Astrocyte (in vitro differentiated cells and primary cell): ENCODE measurements around the gene PACS2. TPM values are rescaled to one million over a fixed set of nuclear protein-coding genes. Genes with fewer than 3 reads are reported as not detected.

Experiments used
- DNase-seq: peaks from one replicate; pipeline ENCODE4 v3.0.0-alpha.2; 2010; ENCODE audit warnings: low read depth
- FAIRE-seq: peaks from 2 replicates; lab custom pipeline; 2011; peaks lifted over from hg19 to GRCh38; lab: Jason Lieb, UNC
- H2AFZ ChIP-seq: 2 replicates; pipeline ENCODE4 v1.6.0; 2012; ENCODE audit warnings: low read depth, low read length, inconsistent platforms
- H3K27ac ChIP-seq: 2 replicates; pipeline ENCODE4 v1.5.1; 2011; ENCODE audit warnings: low read depth, low read length, inconsistent platforms
- H3K27me3 ChIP-seq: 2 replicates; pipeline ENCODE4 v1.6.0; 2011; ENCODE audit warnings: low read length, inconsistent platforms; ENCODE audit not compliant: insufficient read depth
- H3K36me3 ChIP-seq: 2 replicates; pipeline ENCODE4 v1.5.1; 2011; ENCODE audit warnings: low read length, inconsistent platforms; ENCODE audit not compliant: insufficient read depth
- H3K4me1 ChIP-seq: 2 replicates; pipeline ENCODE4 v1.5.1; 2011; ENCODE audit warnings: low read length, inconsistent platforms; ENCODE audit not compliant: insufficient read depth
- H3K4me2 ChIP-seq: 2 replicates; pipeline ENCODE4 v1.6.0; 2012; ENCODE audit warnings: low read length, inconsistent platforms
- H3K4me3 ChIP-seq: 2 replicates; pipeline ENCODE4 v1.5.1; 2011; ENCODE audit warnings: low read depth, mild to moderate bottlenecking, low read length, inconsistent platforms; ENCODE audit not compliant: insufficient read depth
- H3K79me2 ChIP-seq: 2 replicates; pipeline ENCODE4 v1.6.0; 2012; ENCODE audit warnings: mild to moderate bottlenecking, low read length, inconsistent platforms; ENCODE audit not compliant: insufficient read depth
- H3K9ac ChIP-seq: 2 replicates; pipeline ENCODE4 v1.6.0; 2012; ENCODE audit warnings: mild to moderate bottlenecking, low read length, inconsistent platforms
- H3K9me3 ChIP-seq: 2 replicates; pipeline ENCODE4 v1.5.1; 2012; ENCODE audit warnings: low read depth, mild to moderate bottlenecking, low read length, inconsistent platforms; ENCODE audit not compliant: insufficient read depth
- H4K20me1 ChIP-seq: 2 replicates; pipeline ENCODE4 v1.6.0; 2012; ENCODE audit warnings: low read length, inconsistent platforms; ENCODE audit not compliant: insufficient read depth
- H3K27ac Mint-ChIP-seq: one replicate; pipeline ENCODE4 v1.8.0; 2021; ENCODE audit warnings: mild to moderate bottlenecking, mixed read lengths; ENCODE audit not compliant: unreplicated experiment
- H3K27me3 Mint-ChIP-seq: one replicate; pipeline ENCODE4 v1.8.0; 2021; ENCODE audit warnings: low read depth, mixed read lengths; ENCODE audit not compliant: unreplicated experiment
- H3K36me3 Mint-ChIP-seq: one replicate; pipeline ENCODE4 v1.8.0; 2021; ENCODE audit warnings: low read depth, mixed read lengths; ENCODE audit not compliant: unreplicated experiment
- H3K4me1 Mint-ChIP-seq: one replicate; pipeline ENCODE4 v1.8.0; 2021; ENCODE audit warnings: low read depth, mixed read lengths; ENCODE audit not compliant: unreplicated experiment
- H3K4me3 Mint-ChIP-seq: one replicate; pipeline ENCODE4 v1.8.0; 2021; ENCODE audit warnings: mild to moderate bottlenecking, moderate library complexity, mixed read lengths; ENCODE audit not compliant: unreplicated experiment
- H3K9me3 Mint-ChIP-seq: one replicate; pipeline ENCODE4 v1.8.0; 2021; ENCODE audit warnings: mild to moderate bottlenecking, mixed read lengths; ENCODE audit not compliant: unreplicated experiment
- EZH2 ChIP-seq: IDR thresholded peaks from 2 replicates; pipeline ENCODE4 v1.6.1; 2012; ENCODE audit warnings: mild to moderate bottlenecking, low read length, inconsistent platforms; ENCODE audit not compliant: insufficient read depth
- total RNA-seq: library from RNA; stranded (reverse); gene quantifications from 2 replicates; pipeline ENCODE4 v1.2.1, GENCODE V29; 2021
- TF ChIP-seq, protein P1 (sequence below): IDR thresholded peaks from 2 replicates; pipeline ENCODE4 v1.5.1; 2011; ENCODE audit warnings: low read depth, mild to moderate bottlenecking, inconsistent platforms, low read length, moderate library complexity; ENCODE audit not compliant: insufficient read depth

PACS2 gene
- total RNA-seq, 1 donor from 2014 or later: 51.0 TPM

DNA sequence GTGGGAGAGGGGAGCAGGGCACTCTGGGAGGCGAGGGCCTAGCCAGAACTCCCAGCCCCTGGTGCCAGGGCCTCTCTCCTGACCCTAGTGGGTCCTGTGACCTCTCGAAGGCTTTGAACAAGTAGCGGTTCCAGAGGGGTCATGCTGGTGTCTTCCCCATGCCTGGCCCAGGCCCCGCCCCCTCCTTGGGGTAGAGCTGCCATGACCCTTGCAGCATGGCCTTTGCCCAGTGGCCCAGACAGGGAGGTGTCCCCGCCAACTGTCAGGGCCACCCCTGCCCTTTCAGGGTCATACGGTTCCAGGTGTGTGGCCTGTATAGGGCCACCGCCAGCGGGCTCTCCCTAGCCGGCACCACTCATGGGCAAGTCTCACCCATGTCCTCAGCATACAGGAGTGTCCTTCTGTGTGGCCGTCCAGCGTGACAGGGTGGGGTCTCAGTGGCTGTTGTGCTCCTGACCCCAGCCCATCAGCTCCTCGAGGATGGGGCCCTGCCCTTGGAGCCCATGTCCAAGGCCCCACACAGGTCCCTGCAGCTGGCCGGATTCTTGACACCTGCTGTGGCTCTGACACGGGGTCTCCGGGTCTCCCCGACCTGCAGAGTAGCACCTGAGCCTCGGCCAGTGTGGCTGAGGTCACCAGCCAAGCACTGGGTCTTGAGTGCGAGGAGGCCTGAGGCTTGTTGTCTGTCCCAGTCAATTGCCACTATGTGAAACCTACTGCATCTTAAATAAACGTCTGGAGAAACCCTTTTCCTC is 34.6 kb downstream of the PACS2 start:
- H3K27ac ChIP-seq: no peak overlapping the region
- no peak overlapping the region for H3K27ac Mint-ChIP-seq
- H3K36me3 ChIP-seq: no peaks in the 10 kb centered on the region
- no peaks in the 10 kb centered on the region for H3K9me3 ChIP-seq
- H3K9ac ChIP-seq: no peak overlapping the region
- no peaks in the 10 kb centered on the region for H3K27me3 ChIP-seq
- peaks cover 6% of the 10 kb centered on the region for H3K36me3 Mint-ChIP-seq
- peaks cover 4% of the 10 kb centered on the region for H3K4me1 Mint-ChIP-seq
- no peak for TF ChIP-seq EZH2
- TF ChIP-seq, protein P1, sequence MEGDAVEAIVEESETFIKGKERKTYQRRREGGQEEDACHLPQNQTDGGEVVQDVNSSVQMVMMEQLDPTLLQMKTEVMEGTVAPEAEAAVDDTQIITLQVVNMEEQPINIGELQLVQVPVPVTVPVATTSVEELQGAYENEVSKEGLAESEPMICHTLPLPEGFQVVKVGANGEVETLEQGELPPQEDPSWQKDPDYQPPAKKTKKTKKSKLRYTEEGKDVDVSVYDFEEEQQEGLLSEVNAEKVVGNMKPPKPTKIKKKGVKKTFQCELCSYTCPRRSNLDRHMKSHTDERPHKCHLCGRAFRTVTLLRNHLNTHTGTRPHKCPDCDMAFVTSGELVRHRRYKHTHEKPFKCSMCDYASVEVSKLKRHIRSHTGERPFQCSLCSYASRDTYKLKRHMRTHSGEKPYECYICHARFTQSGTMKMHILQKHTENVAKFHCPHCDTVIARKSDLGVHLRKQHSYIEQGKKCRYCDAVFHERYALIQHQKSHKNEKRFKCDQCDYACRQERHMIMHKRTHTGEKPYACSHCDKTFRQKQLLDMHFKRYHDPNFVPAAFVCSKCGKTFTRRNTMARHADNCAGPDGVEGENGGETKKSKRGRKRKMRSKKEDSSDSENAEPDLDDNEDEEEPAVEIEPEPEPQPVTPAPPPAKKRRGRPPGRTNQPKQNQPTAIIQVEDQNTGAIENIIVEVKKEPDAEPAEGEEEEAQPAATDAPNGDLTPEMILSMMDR: no peak
- H3K9me3 Mint-ChIP-seq: peaks cover 7% of the 10 kb centered on the region
- no peak overlapping the region for H3K4me2 ChIP-seq
- FAIRE-seq (no peak), DNase-seq (no peak)
- no peak overlapping the region for H2AFZ ChIP-seq
- no peaks in the 10 kb centered on the region for H3K4me1 ChIP-seq
- H3K79me2 ChIP-seq: peaks cover 2% of the 10 kb centered on the region
- H4K20me1 ChIP-seq: peaks cover 45% of the 10 kb centered on the region
- no peak overlapping the region for H3K4me3 Mint-ChIP-seq
- no peak overlapping the region for H3K4me3 ChIP-seq
- H3K27me3 Mint-ChIP-seq: no peaks in the 10 kb centered on the region

DNA sequence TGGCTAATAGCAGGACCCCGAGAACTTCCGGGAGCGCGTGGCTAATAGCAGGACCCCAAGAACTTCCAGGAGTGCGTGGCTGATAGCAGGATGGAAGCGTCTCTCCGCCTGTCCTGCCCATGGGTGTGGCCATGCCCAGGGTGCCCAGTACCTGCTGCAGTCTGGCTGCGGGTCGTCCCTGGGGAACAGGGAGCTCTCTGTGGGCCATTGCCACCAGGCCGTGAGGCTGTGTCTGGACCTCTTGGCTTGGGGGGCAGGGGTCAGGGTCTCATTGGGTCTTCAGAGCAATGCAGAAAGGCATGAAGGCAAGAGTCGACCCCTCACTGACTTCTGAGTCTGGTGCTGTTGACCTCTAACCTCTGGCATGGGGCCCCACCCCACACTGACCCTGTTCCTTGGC is 35.4 kb downstream of the PACS2 start:
- no peak overlapping the region for H2AFZ ChIP-seq
- H3K4me3 ChIP-seq: no peak overlapping the region
- Mint-ChIP-seq H3K27me3 (no peaks in the 10 kb centered on the region), H3K9me3 (peaks cover 7% of the 10 kb centered on the region), H3K27ac (no peak overlapping the region), H3K4me3 (no peak overlapping the region), H3K4me1 (peaks cover 4% of the 10 kb centered on the region), H3K36me3 (peaks cover 6% of the 10 kb centered on the region)
- H3K9ac ChIP-seq: no peak overlapping the region
- H3K79me2 ChIP-seq: no peaks in the 10 kb centered on the region
- no peaks in the 10 kb centered on the region for H3K9me3 ChIP-seq
- no peaks in the 10 kb centered on the region for H3K4me1 ChIP-seq
- peaks cover 45% of the 10 kb centered on the region for H4K20me1 ChIP-seq
- H3K27me3 ChIP-seq: no peaks in the 10 kb centered on the region
- H3K27ac ChIP-seq: no peak overlapping the region
- DNase-seq (no peak), FAIRE-seq (no peak)
- no peaks in the 10 kb centered on the region for H3K36me3 ChIP-seq
- no peak overlapping the region for H3K4me2 ChIP-seq
- TF ChIP-seq, protein P1: no peak
- no peak for TF ChIP-seq EZH2
